Mesendoderm (in vitro differentiated cells): ENCODE results near the gene SLC12A7.
"Not testable (repeated sequence)": the region's sequence is repeated elsewhere in the genome, so short reads cannot be mapped to it uniquely, and the experiment has no call there.

ENCODE experiments used
- DNase-seq: peaks from one replicate; pipeline ENCODE4 v3.0.0; 2013
- H2AK5ac ChIP-seq: 2 replicates; pipeline ENCODE4 v1.6.1; 2013; ENCODE audit warnings: low read length, inconsistent platforms
- H2BK120ac ChIP-seq: 2 replicates; pipeline ENCODE4 v1.6.1; 2013; ENCODE audit warnings: low read depth, mild to moderate bottlenecking, low read length, moderate library complexity, mixed read lengths
- H2BK15ac ChIP-seq: replicated peaks from 2 replicates; pipeline ENCODE4 v1.6.1; 2013; ENCODE audit warnings: low read depth, mild to moderate bottlenecking, moderate library complexity
- H2BK5ac ChIP-seq: 2 replicates; pipeline ENCODE4 v1.6.1; 2013; ENCODE audit warnings: low read length, inconsistent platforms
- H3K18ac ChIP-seq: 2 replicates; pipeline ENCODE4 v1.6.1; 2013; ENCODE audit warnings: mild to moderate bottlenecking, low read length, mixed read lengths
- H3K23ac ChIP-seq: one replicate; pipeline ENCODE4 v1.6.1; 2013; ENCODE audit warnings: low read length
- H3K27ac ChIP-seq: 2 replicates; pipeline ENCODE4 v1.5.1; 2013; ENCODE audit warnings: low read depth, mild to moderate bottlenecking, inconsistent platforms, low read length, moderate library complexity
- H3K27me3 ChIP-seq: 2 replicates; pipeline ENCODE4 v1.6.1; 2013; ENCODE audit warnings: low read length, control low read depth, mild to moderate bottlenecking, inconsistent platforms; ENCODE audit not compliant: insufficient read depth, poor library complexity
- H3K36me3 ChIP-seq: 2 replicates; pipeline ENCODE4 v1.6.1; 2013; ENCODE audit warnings: low read length, inconsistent platforms; ENCODE audit not compliant: control insufficient read depth, insufficient read depth
- H3K4ac ChIP-seq: one replicate; pipeline ENCODE4 v1.6.1; 2013; ENCODE audit warnings: low read depth, mild to moderate bottlenecking, low read length, moderate library complexity
- H3K4me1 ChIP-seq: 2 replicates; pipeline ENCODE4 v1.6.1; 2013; ENCODE audit warnings: low read depth, low read length, inconsistent platforms; ENCODE audit not compliant: control insufficient read depth
- H3K4me2 ChIP-seq: 2 replicates; pipeline ENCODE4 v1.6.1; 2013; ENCODE audit warnings: low read length
- H3K4me3 ChIP-seq: 2 replicates; pipeline ENCODE4 v1.5.1; 2013; ENCODE audit warnings: mild to moderate bottlenecking, low read length
- H3K56ac ChIP-seq: one replicate; pipeline ENCODE4 v1.6.1; 2013; ENCODE audit warnings: low read length
- H3K79me1 ChIP-seq: 2 replicates; pipeline ENCODE4 v1.6.1; 2013; ENCODE audit warnings: low read length, inconsistent platforms
- H3K79me2 ChIP-seq: 2 replicates; pipeline ENCODE4 v1.6.1; 2013; ENCODE audit warnings: mild to moderate bottlenecking, low read length; ENCODE audit not compliant: control insufficient read depth, insufficient read depth
- H3K9ac ChIP-seq: 2 replicates; pipeline ENCODE4 v1.6.1; 2013; ENCODE audit warnings: low read length, inconsistent platforms
- H4K5ac ChIP-seq: one replicate; pipeline ENCODE4 v1.6.1; 2013; ENCODE audit warnings: low read length
- H4K8ac ChIP-seq: one replicate; pipeline ENCODE4 v1.6.1; 2013; ENCODE audit warnings: low read depth, mild to moderate bottlenecking, control low read depth, low read length, moderate library complexity
- WGBS: extraction: QIAGEN DNeasy Blood & Tissue Kit; methylation state at CpG from one replicate; pipeline ENCODE4 v1.1.7; 2013; ENCODE audit warnings: low lambda C conversion rate, missing lambda C conversion rate; ENCODE audit not compliant: insufficient coverage; ENCODE audit errors: extremely low coverage; 5-methylcytosine and 5-hydroxymethylcytosine counted together
- small RNA-seq: library from polyadenylated mRNA; stranded (forward); fragments of <200 nt; extraction: miRNeasy Mini kit (QIAGEN cat#:217004); gene quantifications from one replicate; pipeline ENCODE3, GENCODE V24; 2013; ENCODE audit not compliant: insufficient read depth

The SLC12A7 gene

DNA sequence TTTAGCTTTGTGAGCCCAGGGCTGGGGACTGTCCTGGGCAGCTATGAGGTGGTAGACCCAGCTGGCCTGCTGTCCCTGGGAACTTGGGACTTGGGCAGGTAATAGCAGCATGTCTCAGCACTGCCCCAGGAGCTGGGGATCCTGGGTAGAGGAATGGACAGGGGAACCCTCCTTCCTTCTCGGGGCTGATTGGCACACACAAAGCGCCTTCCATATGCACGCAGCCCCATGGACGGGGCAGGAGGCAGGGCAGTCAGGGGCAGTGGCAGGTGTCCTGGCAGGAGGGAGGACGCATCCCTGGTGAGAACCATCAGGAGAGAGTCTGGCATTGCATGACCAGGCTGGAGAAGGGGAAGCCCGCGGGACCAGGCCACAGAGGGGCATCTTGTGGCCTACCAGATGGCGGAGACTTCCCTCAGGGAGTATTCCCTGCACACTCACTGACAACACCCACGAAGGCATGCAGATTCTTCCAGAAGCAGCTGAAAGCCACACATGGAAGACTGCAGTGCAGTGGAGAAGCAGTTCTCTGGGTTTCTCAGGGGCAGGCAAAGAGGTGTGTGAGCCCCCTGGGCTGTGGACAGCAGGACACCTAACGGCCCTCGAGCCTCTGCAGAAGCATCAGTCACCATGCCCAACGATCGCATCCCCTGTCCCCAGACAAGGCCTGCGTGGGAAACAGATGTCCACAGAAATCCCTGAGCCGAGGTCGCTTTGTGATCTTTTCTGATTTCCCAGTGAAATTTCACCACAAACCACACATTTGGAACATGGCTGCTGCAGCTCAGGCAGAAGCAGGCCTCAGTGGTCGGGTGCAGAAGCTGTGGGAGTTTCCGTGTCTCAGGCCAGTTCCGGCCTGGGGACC, 110.2 kb downstream of the SLC12A7 start:
- no peak for DNase-seq
- Histone ChIP-seq H3K23ac (no peak overlapping the region), H2AK5ac (no peak overlapping the region), H3K56ac (no peak overlapping the region), H4K5ac (no peak overlapping the region), H3K4me1 (no peaks in the 10 kb centered on the region), H3K4me3 (no peak overlapping the region), H3K79me2 (no peaks in the 10 kb centered on the region), H3K9ac (no peak overlapping the region), H2BK15ac (no peak overlapping the region), H4K8ac (no peak overlapping the region), H2BK5ac (no peak overlapping the region), H3K27ac (no peak overlapping the region), H3K4ac (no peak overlapping the region), H3K4me2 (no peak overlapping the region), H3K79me1 (no peaks in the 10 kb centered on the region), H3K18ac (no peak overlapping the region), H2BK120ac (no peak overlapping the region), H3K27me3 (peaks cover 6% of the 10 kb centered on the region), H3K36me3 (no peaks in the 10 kb centered on the region)
- no CpG with 5 or more reads among the region's 19 CpGs for WGBS

DNA sequence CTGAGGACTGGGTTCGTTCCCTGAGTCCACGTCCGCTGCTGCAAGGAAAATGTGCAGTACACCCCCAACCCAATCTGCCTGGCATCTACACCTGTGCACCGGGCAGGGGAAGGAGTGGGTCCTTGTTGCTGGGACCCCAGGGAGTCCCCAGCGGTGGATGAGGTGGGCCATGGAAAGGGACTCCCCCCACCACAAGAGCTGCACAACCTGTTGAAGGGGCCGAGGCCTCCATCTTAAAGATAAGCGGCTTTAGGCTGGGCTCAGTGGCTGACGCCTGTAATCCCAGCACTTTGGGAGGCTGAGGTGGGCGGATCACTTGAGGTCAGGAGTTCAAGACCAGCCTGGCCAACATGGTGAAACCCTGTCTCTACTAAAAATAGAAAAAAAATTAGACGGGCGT, 111.0 kb downstream of the SLC12A7 start:
- not testable (repeated sequence) for H3K36me3 ChIP-seq, H3K23ac ChIP-seq, H3K4me1 ChIP-seq, H2BK5ac ChIP-seq, H2BK15ac ChIP-seq, H3K9ac ChIP-seq, H4K5ac ChIP-seq, H3K79me1 ChIP-seq, H2AK5ac ChIP-seq, H3K56ac ChIP-seq, DNase-seq, H3K27ac ChIP-seq, H4K8ac ChIP-seq, H3K4me3 ChIP-seq, H3K27me3 ChIP-seq, H3K4me2 ChIP-seq, H3K18ac ChIP-seq, H3K79me2 ChIP-seq, H2BK120ac ChIP-seq, H3K4ac ChIP-seq
- no CpG with 5 or more reads among the region's 11 CpGs for WGBS

Small RNAs within 50 kb of the gene (small RNA-seq; reads per million reads assigned to genes)
- 0.72 reads per million for gene MIR4635
